K562 (cell line): ENCODE measurements around the gene OSBPL10. TPM values are rescaled to one million over a fixed set of nuclear protein-coding genes. Genes with fewer than 3 reads are reported as not detected.
A peak's percentile ranks its signal among the peaks of the same experiment; 100 is the strongest.

Experiments used
- DMBX1 ChIP-seq: fragments of 250-450 bp; sonication (Bioruptor Pico); IDR thresholded peaks from 2 replicates; pipeline ENCODE4 v1.8.0; 2022; ENCODE audit warnings: inconsistent platforms, mild to moderate bottlenecking, moderate library complexity, borderline replicate concordance
- MGA ChIP-seq: fragments of 450-650 bp; IDR thresholded peaks from 2 replicates; pipeline ENCODE4 v1.6.1; 2016; ENCODE audit warnings: mild to moderate bottlenecking, moderate library complexity
- MTA3 ChIP-seq: fragments of 450-650 bp; formaldehyde crosslinking; IDR thresholded peaks from 2 replicates; pipeline ENCODE4 v1.6.1; 2017; ENCODE audit warnings: mild to moderate bottlenecking, borderline replicate concordance
- NFE2 ChIP-seq: IDR thresholded peaks from 2 replicates; pipeline ENCODE4 v1.6.1; 2014; ENCODE audit warnings: antibody characterized with exemption, low read depth
- PURB ChIP-seq: sonication (generic); formaldehyde crosslinking; IDR thresholded peaks from 2 replicates; pipeline ENCODE4 v1.9.0; 2021; ENCODE audit warnings: low read depth, mild to moderate bottlenecking, missing genetic modification reagents
- RAD51 ChIP-seq: fragments of 450-650 bp; IDR thresholded peaks from 2 replicates; pipeline ENCODE4 v1.7.1; 2016; ENCODE audit warnings: low read depth, mild to moderate bottlenecking, borderline replicate concordance
- RFX7 ChIP-seq: fragments of 250-450 bp; sonication (Bioruptor Pico); IDR thresholded peaks from 2 replicates; pipeline ENCODE4 v1.5.1; 2021; ENCODE audit warnings: mild to moderate bottlenecking
- ZHX1 ChIP-seq: fragments of 150-350 bp; conservative IDR thresholded peaks from 2 replicates; pipeline ENCODE4 v1.6.1; 2014; ENCODE audit warnings: low read length
- polyA plus RNA-seq, 8 experiments: library from polyadenylated mRNA; depleted of rRNA in 4 of 8; stranded (reverse) in 5 of 8; unstranded in 3 of 8; fragments of >200 nt; fragmentation: Nextera tagmentation in 2 of 8; fragmentation: Illumina TruSeq in 1 of 8; extraction: Ambion mirVana in 2 of 8; extraction: Trizol in 1 of 8; gene quantifications; 2 replicates each; pipeline versions ENCODE4 v1.2.1 to v1.2.3, GENCODE V29; 2011 to 2014; ENCODE audit warnings: inconsistent platforms in 1 of 8, missing spikeins in 1 of 8
- total RNA-seq, 7 experiments: library from RNA; depleted of rRNA in 6 of 7; stranded (reverse); fragments of >200 nt in 6 of 7; fragmentation: Illumina TruSeq in 2 of 7; extraction: Trizol in 2 of 7; gene quantifications; 2 replicates each; pipeline versions ENCODE4 v1.2.1 to v1.2.3, GENCODE V29; 2011 to 2021; ENCODE audit warnings: low replicate concordance in 1 of 7

The OSBPL10 gene
- total and polyA plus RNA-seq, 9 of the 15 experiments (the other 6 are each of a cell fraction or from before 2014, with no cell fraction given): 0.03 to 0.19 (median 0.14) TPM; not detected in 2

- TF ChIP-seq ZHX1 (no peak), DMBX1 (CRISPR knock-in tag) (no peak), NFE2 (peak; percentile 73), MGA (0 out of 2 replicates have a peak, but pooled peaks have one; percentile 9), MTA3 (no peak), PURB (CRISPR knock-in tag) (no peak), RAD51 (no peak), RFX7 (CRISPR knock-in tag) (no peak)
Observed at GRCh38 chr3:31999907-32000439, 18.9 kb upstream of the OSBPL10 start (continued).
